Measurements from ENCODE around the gene BMPER. TPM values are rescaled to one million over a fixed set of nuclear protein-coding genes. Genes with fewer than 3 reads are reported as not detected.

Gene BMPER
- total RNA-seq, 2 experiments from 2014 or later, result not detected

DNA sequence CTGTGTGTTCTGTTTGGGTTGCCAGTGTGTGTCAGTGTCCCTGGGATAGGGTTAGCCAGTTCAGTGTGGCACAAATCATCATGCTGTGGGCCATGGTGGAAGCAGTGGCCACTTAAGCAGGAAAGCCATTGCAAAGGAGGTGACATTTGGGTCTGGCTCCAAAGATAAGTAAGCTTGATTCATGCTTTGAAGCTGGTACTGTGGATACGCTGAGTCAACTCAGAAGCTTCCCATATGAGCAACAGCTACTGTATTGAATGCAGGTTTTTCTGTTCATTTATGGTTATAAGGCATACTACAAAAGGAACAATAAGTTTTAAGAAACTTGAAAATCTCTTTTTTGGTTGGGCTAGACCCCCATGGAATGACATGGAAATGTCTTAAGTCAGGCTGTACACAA lies 143.1 kb downstream of the BMPER start:
- H3K27me3 Mint-ChIP-seq (ENCODE audit: low read depth), result no peaks in the 10 kb centered on the region
- no peaks in the 10 kb centered on the region for H3K4me1 Mint-ChIP-seq (ENCODE audit: low read depth)
- CTCF ChIA-PET, result interaction anchor here (0.6 kb wide), 1 partner anchor 1021 kb away, joined by 6 read pairs; no protein-coding TSS in a partner anchor
- no peaks in the 10 kb centered on the region for H3K36me3 Mint-ChIP-seq (ENCODE audit: low read depth)
- DNase-seq, result no peak
- no peaks in the 10 kb centered on the region for H3K9me3 Mint-ChIP-seq
- no peak overlapping the region for H3K27ac Mint-ChIP-seq
- no peak overlapping the region for H3K4me3 Mint-ChIP-seq
- intact Hi-C loops (cut with micrococcal nuclease), result no loop called here

DNA sequence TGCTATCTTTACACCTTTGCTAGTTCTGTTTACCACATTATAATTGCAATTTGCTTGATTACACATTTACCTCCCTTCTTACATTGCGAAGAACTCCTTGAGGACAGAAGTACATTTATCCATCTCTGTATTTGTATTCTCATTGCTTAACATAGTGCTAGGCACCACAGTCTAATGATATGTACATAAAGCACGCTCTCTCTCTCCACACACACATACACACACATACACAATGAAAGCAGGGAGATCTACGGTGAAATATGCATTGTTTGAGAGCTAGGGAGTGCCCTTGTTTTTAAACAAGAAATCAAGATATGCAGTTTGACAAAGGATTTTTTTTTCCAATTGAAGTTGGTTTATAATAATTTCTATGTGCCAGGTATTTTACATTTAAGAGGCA lies 148.7 kb downstream of the BMPER start:
- H3K4me1 Mint-ChIP-seq (ENCODE audit: low read depth), result no peaks in the 10 kb centered on the region
- no peaks in the 10 kb centered on the region for H3K9me3 Mint-ChIP-seq
- DNase-seq, result no peak
- no peaks in the 10 kb centered on the region for H3K36me3 Mint-ChIP-seq (ENCODE audit: low read depth)
- no peak overlapping the region for H3K27ac Mint-ChIP-seq
- intact Hi-C loops (cut with micrococcal nuclease), result no loop called here
- CTCF ChIA-PET, result no interaction called here
- no peak overlapping the region for H3K4me3 Mint-ChIP-seq
- peaks cover 8% of the 10 kb centered on the region for H3K27me3 Mint-ChIP-seq (ENCODE audit: low read depth)

GRCh38 chr7:34057136-34057535 lies 151.8 kb downstream of the BMPER start:
- DNase-seq, result no peak
- peaks cover 8% of the 10 kb centered on the region for H3K27me3 Mint-ChIP-seq (ENCODE audit: low read depth)
- H3K27ac Mint-ChIP-seq, result no peak overlapping the region
- H3K4me1 Mint-ChIP-seq (ENCODE audit: low read depth), result no peaks in the 10 kb centered on the region
- no peaks in the 10 kb centered on the region for H3K9me3 Mint-ChIP-seq
- intact Hi-C loops (cut with micrococcal nuclease), result no loop called here
- H3K36me3 Mint-ChIP-seq (ENCODE audit: low read depth), result no peaks in the 10 kb centered on the region
- CTCF ChIA-PET, result no interaction called here
- no peak overlapping the region for H3K4me3 Mint-ChIP-seq

GRCh38 chr7:34057956-34058355 lies 152.6 kb downstream of the BMPER start:
- peaks cover 8% of the 10 kb centered on the region for H3K27me3 Mint-ChIP-seq (ENCODE audit: low read depth)
- no peak overlapping the region for H3K27ac Mint-ChIP-seq
- CTCF ChIA-PET, result no interaction called here
- H3K4me1 Mint-ChIP-seq (ENCODE audit: low read depth), result no peaks in the 10 kb centered on the region
- H3K4me3 Mint-ChIP-seq, result no peak overlapping the region
- intact Hi-C loops (cut with micrococcal nuclease), result no loop called here
- H3K36me3 Mint-ChIP-seq (ENCODE audit: low read depth), result no peaks in the 10 kb centered on the region
- no peaks in the 10 kb centered on the region for H3K9me3 Mint-ChIP-seq
- DNase-seq, result no peak

DNA sequence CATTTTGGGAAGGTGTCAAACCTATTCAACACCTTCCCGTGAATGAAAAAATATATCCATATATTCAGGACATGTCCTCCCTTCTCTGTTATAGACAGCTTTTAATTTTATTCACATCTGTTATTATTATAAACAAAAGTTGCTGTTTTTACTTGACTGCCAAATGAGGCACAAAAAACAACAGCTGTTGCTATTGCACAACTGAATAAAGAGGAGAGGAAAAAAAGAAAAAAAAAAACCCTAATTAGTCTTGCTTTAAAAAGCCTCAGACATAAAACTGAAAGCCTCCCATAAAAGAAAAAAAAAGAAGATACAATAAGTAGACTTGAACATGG lies 153.4 kb downstream of the BMPER start:
- Mint-ChIP-seq H3K4me3 (no peak overlapping the region), H3K9me3 (no peaks in the 10 kb centered on the region), H3K27ac (no peak overlapping the region), H3K4me1 (ENCODE audit: low read depth) (no peaks in the 10 kb centered on the region), H3K36me3 (ENCODE audit: low read depth) (no peaks in the 10 kb centered on the region), H3K27me3 (ENCODE audit: low read depth) (peaks cover 8% of the 10 kb centered on the region)
- no peak for DNase-seq
- CTCF ChIA-PET, result no interaction called here
- intact Hi-C loops (cut with micrococcal nuclease), result no loop called here

GRCh38 chr7:34059136-34059828 lies 153.9 kb downstream of the BMPER start:
- CTCF ChIA-PET, result no interaction called here
- no peak overlapping the region for H3K4me3 Mint-ChIP-seq
- no peaks in the 10 kb centered on the region for H3K9me3 Mint-ChIP-seq
- H3K27ac Mint-ChIP-seq, result no peak overlapping the region
- H3K36me3 Mint-ChIP-seq (ENCODE audit: low read depth), result no peaks in the 10 kb centered on the region
- H3K4me1 Mint-ChIP-seq (ENCODE audit: low read depth), result no peaks in the 10 kb centered on the region
- no peak for DNase-seq
- H3K27me3 Mint-ChIP-seq (ENCODE audit: low read depth), result peaks cover 8% of the 10 kb centered on the region
- intact Hi-C loops (cut with micrococcal nuclease), result no loop called here

- CTCF ChIA-PET, result interaction anchor here (0.7 kb wide), 1 partner anchor 166 kb away, joined by 3 read pairs; no protein-coding TSS in a partner anchor
- Mint-ChIP-seq H3K9me3 (no peaks in the 10 kb centered on the region), H3K36me3 (ENCODE audit: low read depth) (no peaks in the 10 kb centered on the region), H3K4me3 (no peak overlapping the region), H3K4me1 (ENCODE audit: low read depth) (no peaks in the 10 kb centered on the region), H3K27ac (no peak overlapping the region), H3K27me3 (ENCODE audit: low read depth) (peaks cover 8% of the 10 kb centered on the region)
- intact Hi-C loops (cut with micrococcal nuclease), result no loop called here
- DNase-seq, result no peak
Measured at GRCh38 chr7:34060196-34060947, 155.0 kb downstream of the BMPER start.

GRCh38 chr7:34061149-34061548 lies 155.8 kb downstream of the BMPER start:
- H3K36me3 Mint-ChIP-seq (ENCODE audit: low read depth), result no peaks in the 10 kb centered on the region
- no peaks in the 10 kb centered on the region for H3K4me1 Mint-ChIP-seq (ENCODE audit: low read depth)
- H3K27me3 Mint-ChIP-seq (ENCODE audit: low read depth), result peaks cover 8% of the 10 kb centered on the region
- CTCF ChIA-PET, result no interaction called here
- H3K9me3 Mint-ChIP-seq, result no peaks in the 10 kb centered on the region
- H3K27ac Mint-ChIP-seq, result no peak overlapping the region
- no peak for DNase-seq
- H3K4me3 Mint-ChIP-seq, result no peak overlapping the region
- intact Hi-C loops (cut with micrococcal nuclease), result no loop called here

GRCh38 chr7:34062341-34062740 lies 157.0 kb downstream of the BMPER start:
- no peak for DNase-seq
- H3K27me3 Mint-ChIP-seq (ENCODE audit: low read depth), result peaks cover 6% of the 10 kb centered on the region
- no peak overlapping the region for H3K27ac Mint-ChIP-seq
- no peak overlapping the region for H3K4me3 Mint-ChIP-seq
- H3K36me3 Mint-ChIP-seq (ENCODE audit: low read depth), result no peaks in the 10 kb centered on the region
- intact Hi-C loops (cut with micrococcal nuclease), result no loop called here
- no peaks in the 10 kb centered on the region for H3K9me3 Mint-ChIP-seq
- no peaks in the 10 kb centered on the region for H3K4me1 Mint-ChIP-seq (ENCODE audit: low read depth)
- CTCF ChIA-PET, result no interaction called here

DNA sequence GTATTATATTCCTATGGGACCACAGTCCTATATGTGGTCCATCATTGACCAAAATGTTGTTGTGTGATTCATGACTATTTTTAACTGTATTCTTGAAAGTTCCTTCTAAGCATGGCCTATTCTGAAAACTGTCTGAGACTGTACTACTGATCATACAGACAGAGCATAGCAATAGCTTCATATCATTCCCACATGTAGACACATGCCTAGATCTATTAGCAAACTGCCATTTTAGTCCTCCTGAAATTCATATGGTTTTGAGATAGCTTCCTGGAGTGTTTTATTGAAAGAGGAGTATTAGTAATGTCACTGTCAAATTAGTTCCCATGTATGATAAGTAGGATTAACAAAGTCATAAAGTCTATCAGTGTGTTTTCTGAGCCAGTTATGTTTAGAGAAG lies 157.5 kb downstream of the BMPER start:
- H3K27ac Mint-ChIP-seq, result no peak overlapping the region
- no peak for DNase-seq
- H3K27me3 Mint-ChIP-seq (ENCODE audit: low read depth), result peaks cover 2% of the 10 kb centered on the region
- no peaks in the 10 kb centered on the region for H3K36me3 Mint-ChIP-seq (ENCODE audit: low read depth)
- no peak overlapping the region for H3K4me3 Mint-ChIP-seq
- intact Hi-C loops (cut with micrococcal nuclease), result no loop called here
- no peaks in the 10 kb centered on the region for H3K9me3 Mint-ChIP-seq
- H3K4me1 Mint-ChIP-seq (ENCODE audit: low read depth), result no peaks in the 10 kb centered on the region
- CTCF ChIA-PET, result no interaction called here

GRCh38 chr7:34064519-34065158 lies 159.3 kb downstream of the BMPER start:
- CTCF ChIA-PET, result interaction anchor here (0.6 kb wide), 1 partner anchor 34 kb away, joined by 3 read pairs; no protein-coding TSS in a partner anchor

DNA sequence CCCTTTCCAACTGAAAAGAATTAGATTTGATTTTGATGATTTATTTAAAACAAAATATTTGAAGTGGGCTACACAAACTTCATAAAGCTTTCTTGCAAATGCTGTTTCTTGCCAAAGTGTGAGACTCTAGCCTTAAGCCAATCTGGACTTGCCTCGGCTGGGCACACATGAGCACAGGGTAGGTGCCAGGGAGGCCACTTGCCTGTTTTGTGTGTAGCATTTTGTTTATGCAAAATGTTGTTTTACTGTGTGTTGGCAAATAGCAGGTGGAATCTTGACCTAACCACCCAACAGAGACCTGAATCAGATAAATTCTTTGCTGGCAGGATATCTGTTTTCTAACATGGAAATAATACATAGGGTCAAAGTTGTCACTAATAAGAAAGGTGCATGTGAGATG lies 161.1 kb downstream of the BMPER start:
- no peak overlapping the region for H3K27ac Mint-ChIP-seq
- intact Hi-C loops (cut with micrococcal nuclease), result no loop called here
- H3K27me3 Mint-ChIP-seq (ENCODE audit: low read depth), result no peaks in the 10 kb centered on the region
- no peak overlapping the region for H3K4me3 Mint-ChIP-seq
- H3K4me1 Mint-ChIP-seq (ENCODE audit: low read depth), result no peaks in the 10 kb centered on the region
- CTCF ChIA-PET, result no interaction called here
- H3K9me3 Mint-ChIP-seq, result no peaks in the 10 kb centered on the region
- no peak for DNase-seq
- H3K36me3 Mint-ChIP-seq (ENCODE audit: low read depth), result no peaks in the 10 kb centered on the region

More at GRCh38 chr7:34064519-34065158, 159.3 kb downstream of the BMPER start:
- Mint-ChIP-seq H3K4me3 (no peak overlapping the region), H3K27me3 (ENCODE audit: low read depth) (no peaks in the 10 kb centered on the region), H3K9me3 (no peaks in the 10 kb centered on the region), H3K27ac (no peak overlapping the region), H3K36me3 (ENCODE audit: low read depth) (no peaks in the 10 kb centered on the region), H3K4me1 (ENCODE audit: low read depth) (no peaks in the 10 kb centered on the region)
- intact Hi-C loops (cut with micrococcal nuclease), result no loop called here
- DNase-seq, result no peak

Measured in activated naive CD4-positive, alpha-beta T cell treated with anti-CD3 and anti-CD28 coated beads for 36 hours (primary cell).